Adrenal gland (tissue), 12 donors: ENCODE data around the gene FREM2. TPM values are rescaled to one million over a fixed set of nuclear protein-coding genes. Genes with fewer than 3 reads are reported as not detected.

ENCODE experiments used
- DNase-seq, 7 donors: peaks; one replicate each; pipeline ENCODE4 v3.0.0-alpha.2; 2019 to 2020
- H3K27ac ChIP-seq, 5 donors: fragments of 200-600 bp; sonication (generic) in 4 of 5; 1 replicate in 3 of 5; 2 replicates in 2 of 5; pipeline versions ENCODE4 v1.5.1 to v1.8.0; 2016 to 2020; ENCODE audit warnings: mild to moderate bottlenecking in 1 of 5
- H3K27me3 ChIP-seq: fragments of 200-600 bp; 2 replicates; pipeline ENCODE4 v1.8.0; 2021
- H3K36me3 ChIP-seq, 2 donors: fragments of 200-600 bp; replicated peaks in 1 of 2; 1 replicate in 1 of 2; 2 replicates in 1 of 2; pipeline versions ENCODE4 v1.5.1 to v1.8.0; 2018 to 2022
- H3K4me1 ChIP-seq, 2 donors: fragments of 200-600 bp; replicated peaks in 1 of 2; 1 replicate in 1 of 2; 2 replicates in 1 of 2; pipeline versions ENCODE4 v1.5.1 to v1.8.0; 2018 to 2021
- H3K4me3 ChIP-seq, 4 donors: fragments of 200-600 bp; sonication (generic) in 3 of 4; one replicate each; pipeline ENCODE4 v1.5.1; 2016 to 2018
- H3K9me3 ChIP-seq, 3 donors: fragments of 200-600 bp; sonication (generic) in 1 of 3; replicated peaks in 1 of 3; 1 replicate in 2 of 3; 2 replicates in 1 of 3; pipeline versions ENCODE4 v1.5.1 to v1.8.0; 2016 to 2021
- CTCF ChIP-seq, 6 experiments: fragments of 450-650 bp in 4 of 6; fragments of 200-600 bp in 2 of 6; sonication (generic) in 1 of 6; IDR thresholded peaks; 1 replicate in 5 of 6; 2 replicates in 1 of 6; pipeline versions ENCODE4 v1.5.1 to v1.8.0; 2016 to 2021; ENCODE audit warnings: antibody characterized with exemption in 6 of 6, mild to moderate bottlenecking in 2 of 6, moderate library complexity in 1 of 6
- POLR2A ChIP-seq, 2 donors: fragments of 450-650 bp; IDR thresholded peaks; one replicate each; pipeline ENCODE4 v1.6.1; 2017; ENCODE audit warnings: antibody characterized with exemption in 2 of 2, mild to moderate bottlenecking in 2 of 2, moderate library complexity in 1 of 2
- WGBS, 4 donors: extraction: QIAGEN DNeasy Blood & Tissue Kit in 2 of 4; methylation state at CpG; one replicate each; pipeline versions ENCODE4 v1.1.5 to v1.1.7; 2013 to 2017; 5-methylcytosine and 5-hydroxymethylcytosine counted together
- intact Hi-C, 2 donors: fragments of 100-400 bp; cut with DNase I; formaldehyde crosslinking; loops; one replicate each; pipeline versions ENCODE4 v1.14.1 to v1.15.0; 2022 to 2023
- polyA plus RNA-seq, 3 donors: library from polyadenylated mRNA; stranded (reverse); fragments of 200-250 nt in 2 of 3; fragments of 350-450 nt in 1 of 3; fragmentation: Illumina TruSeq in 1 of 3; extraction: RNeasy Lipid Tissue Mini Kit (QIAGEN cat#74804) in 1 of 3; gene quantifications; one replicate each; pipeline ENCODE4 v1.2.3, GENCODE V29; 2013 to 2014
- total RNA-seq, 9 donors: library from RNA; depleted of rRNA in 4 of 9; stranded (reverse); fragments of >200 nt in 4 of 9; fragments of 120-200 nt in 1 of 9; fragmentation: NEBNext Ultra II Directional in 1 of 9; extraction: Animal tissue kit (Norgen Biotek cat#: 25700) in 1 of 9; gene quantifications; one replicate each; pipeline versions ENCODE4 v1.1.0 to v1.2.4, GENCODE V29; 2013 to 2023
- donor health status: healthy with polysubstance abuse.
- donor health status: Bipolar disorder and iron deficiency.
- donor health status: DM: yes; HTN: yes; CAD: no.
- donor health status: DM: no; HTN: no; CAD: no.
- donor health status: DM: no; HTN: no; CAD: no.
- donor health status: DM: yes; HTN: yes; CAD: no.

FREM2 gene
- total and polyA plus RNA-seq, 12 donors: 0.10 to 414 (median 0.58) TPM

- intact Hi-C loops: no loop called here
- Histone ChIP-seq H3K36me3 (no peaks in the 10 kb centered on the region), H3K9me3 (no peaks in the 10 kb centered on the region), H3K27me3 (no peaks in the 10 kb centered on the region), H3K4me1 (no peaks in the 10 kb centered on the region), H3K4me3 (no peak overlapping the region), H3K27ac (no peak overlapping the region)
- 70 to 76% (median 73%) methylated on average over 1 of the region's 1 CpG for WGBS, 4 donors
- no peak for TF ChIP-seq POLR2A (IDR thresholded peaks at IDR 0.05)
- no peak for TF ChIP-seq CTCF (IDR thresholded peaks at IDR 0.05)
- DNase-seq: no peak
These were observed 188.5 kb downstream of the FREM2 start for GRCh38 chr13:38875186-38875875.

GRCh38 chr13:38879278-38879677 is 192.4 kb downstream of the FREM2 start:
- WGBS, 4 donors: 59 to 73% (median 65%) methylated on average over 3 of the region's 3 CpGs
- Histone ChIP-seq H3K27me3 (no peaks in the 10 kb centered on the region), H3K4me3 (no peak overlapping the region), H3K36me3 (no peaks in the 10 kb centered on the region), H3K27ac (no peak overlapping the region), H3K9me3 (no peaks in the 10 kb centered on the region), H3K4me1 (no peaks in the 10 kb centered on the region)
- intact Hi-C loops: no loop called here
- no peak for TF ChIP-seq POLR2A (IDR thresholded peaks at IDR 0.05)
- DNase-seq: no peak

- H3K36me3 ChIP-seq: no peaks in the 10 kb centered on the region
- TF ChIP-seq CTCF (IDR thresholded peaks at IDR 0.05) (no peak), POLR2A (IDR thresholded peaks at IDR 0.05) (no peak)
- no peaks in the 10 kb centered on the region for H3K9me3 ChIP-seq
- intact Hi-C loops: no loop called here
- no peak for DNase-seq
- H3K27me3 ChIP-seq: no peaks in the 10 kb centered on the region
- H3K4me1 ChIP-seq: no peaks in the 10 kb centered on the region
- no peak overlapping the region for H3K27ac ChIP-seq
- no peak overlapping the region for H3K4me3 ChIP-seq
These were observed 192.9 kb downstream of the FREM2 start for GRCh38 chr13:38879786-38880185.

- no peaks in the 10 kb centered on the region for H3K36me3 ChIP-seq
- no peak for DNase-seq
- no peaks in the 10 kb centered on the region for H3K4me1 ChIP-seq
- no peaks in the 10 kb centered on the region for H3K27me3 ChIP-seq
- no peak overlapping the region for H3K27ac ChIP-seq
- no peaks in the 10 kb centered on the region for H3K9me3 ChIP-seq
- intact Hi-C loops: no loop called here
- no peak overlapping the region for H3K4me3 ChIP-seq
- no peak for TF ChIP-seq CTCF (IDR thresholded peaks at IDR 0.05)
- no peak for TF ChIP-seq POLR2A (IDR thresholded peaks at IDR 0.05)
- WGBS, 4 donors: 82 to 92% (median 86%) methylated on average over 4 to 5 of the region's 5 CpGs
These were observed 193.5 kb downstream of the FREM2 start for GRCh38 chr13:38880397-38880796.

- TF ChIP-seq CTCF (IDR thresholded peaks at IDR 0.05): no peak
- TF ChIP-seq POLR2A (IDR thresholded peaks at IDR 0.05): no peak
These were observed 196.9 kb downstream of the FREM2 start for GRCh38 chr13:38883783-38884182.

More at GRCh38 chr13:38883783-38884182, 196.9 kb downstream of the FREM2 start:
- intact Hi-C loops: no loop called here
- no peaks in the 10 kb centered on the region for H3K27me3 ChIP-seq
- no peaks in the 10 kb centered on the region for H3K4me1 ChIP-seq
- no peaks in the 10 kb centered on the region for H3K9me3 ChIP-seq
- H3K27ac ChIP-seq: no peak overlapping the region
- H3K36me3 ChIP-seq: no peaks in the 10 kb centered on the region
- DNase-seq: no peak
- H3K4me3 ChIP-seq: no peak overlapping the region
- 35 to 43% (median 41%) methylated on average over 2 of the region's 2 CpGs for WGBS, 4 donors
